Neural cell (in vitro differentiated cells): ENCODE measurements around the gene HABP4.

Experiments used
- CTCF ChIP-seq: fragments of 450-650 bp; IDR thresholded peaks from 2 replicates; pipeline ENCODE4 v1.5.1; 2014; ENCODE audit warnings: antibody characterized with exemption, mild to moderate bottlenecking, moderate library complexity; ENCODE audit not compliant: poor library complexity, severe bottlenecking
- EP300 ChIP-seq: fragments of 450-650 bp; conservative IDR thresholded peaks from 2 replicates; pipeline ENCODE4 v1.6.1; 2014; ENCODE audit warnings: antibody characterized with exemption, mild to moderate bottlenecking, moderate library complexity; ENCODE audit not compliant: poor library complexity, severe bottlenecking
- MXI1 ChIP-seq: fragments of 450-650 bp; conservative IDR thresholded peaks from 2 replicates; pipeline ENCODE4 v1.6.1; 2014; ENCODE audit warnings: antibody characterized with exemption, mild to moderate bottlenecking; ENCODE audit not compliant: poor library complexity, severe bottlenecking
- RAD21 ChIP-seq: fragments of 450-650 bp; conservative IDR thresholded peaks from 2 replicates; pipeline ENCODE4 v1.6.1; 2014; ENCODE audit warnings: antibody characterized with exemption, mild to moderate bottlenecking, moderate library complexity
- TAF1 ChIP-seq: IDR thresholded peaks from 2 replicates; pipeline ENCODE4 v1.6.1; 2012; ENCODE audit warnings: low read depth

GRCh38 chr9:96514800-96515158 lies 64.8 kb downstream of the HABP4 start:
- TF ChIP-seq TAF1 (no peak), CTCF (no peak), RAD21 (no peak), EP300 (no peak), MXI1 (no peak)
